ENCODE measurements around the gene SRPK3. TPM values are rescaled to one million over a fixed set of nuclear protein-coding genes. Genes with fewer than 3 reads are reported as not detected.

The SRPK3 gene
- polyA plus RNA-seq, 1 donor (not counting 4 experiments of a cell fraction or from before 2014, with no cell fraction given): 0.10 TPM

DNA sequence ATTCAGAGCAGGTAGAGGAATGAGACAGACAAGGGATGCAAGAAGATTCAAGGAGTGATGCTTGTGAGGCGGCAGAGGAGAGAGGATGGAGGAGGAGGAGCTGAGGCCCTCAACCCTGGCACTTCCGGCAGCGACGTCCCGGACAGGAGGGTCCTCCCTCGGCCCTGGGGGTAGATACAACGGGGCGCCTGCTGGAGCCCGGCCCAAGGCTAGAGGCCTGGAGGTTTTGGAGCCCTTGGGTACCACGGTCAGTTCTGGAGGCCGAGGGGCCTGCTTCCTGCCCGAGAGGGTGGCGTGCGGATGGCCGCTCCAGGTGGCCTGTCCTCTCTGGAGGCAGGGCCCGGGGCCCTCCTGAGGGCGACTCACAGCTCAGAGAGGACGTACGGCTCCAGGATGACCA, 27.1 kb downstream of the SRPK3 start:
- Histone ChIP-seq H3K27ac (ENCODE audit: control insufficient read depth, insufficient read depth, low read length) (no peak overlapping the region), H2AFZ (ENCODE audit: control insufficient read depth, low read length) (no peak overlapping the region), H4K20me1 (ENCODE audit: control insufficient read depth, extremely low read depth, insufficient read depth, low read length) (no peaks in the 10 kb centered on the region), H3K4me3 (ENCODE audit: control insufficient read depth in 2 of 3, extremely low read depth in 1 of 3, insufficient read depth in 2 of 3, low read depth in 1 of 3, low read length in 3 of 3) (no peak overlapping the region), H3K9me3 (ENCODE audit: control insufficient read depth, low read depth, low read length) (no peaks in the 10 kb centered on the region), H3K4me2 (ENCODE audit: control insufficient read depth, extremely low read depth, insufficient read depth, low read depth, low read length) (no peak overlapping the region), H3K9me1 (ENCODE audit: control insufficient read depth, extremely low read depth, insufficient read depth, low read length) (no peaks in the 10 kb centered on the region), H3K36me3 (ENCODE audit: control insufficient read depth in 2 of 2, extremely low read depth in 1 of 2, insufficient read depth in 2 of 2, low read length in 2 of 2) (no peaks in the 10 kb centered on the region), H3K27me3 (ENCODE audit: control insufficient read depth, extremely low read depth, insufficient read depth, low read length) (no peaks in the 10 kb centered on the region), H3K79me2 (ENCODE audit: control insufficient read depth, insufficient read depth, low read length) (no peaks in the 10 kb centered on the region), H3K4me1 (ENCODE audit: control insufficient read depth, extremely low read depth, insufficient read depth, low read length) (no peaks in the 10 kb centered on the region), H3K9ac (ENCODE audit: control insufficient read depth, extremely low read depth, insufficient read depth, low read length) (no peak overlapping the region)
- TF ChIP-seq, protein P1, sequence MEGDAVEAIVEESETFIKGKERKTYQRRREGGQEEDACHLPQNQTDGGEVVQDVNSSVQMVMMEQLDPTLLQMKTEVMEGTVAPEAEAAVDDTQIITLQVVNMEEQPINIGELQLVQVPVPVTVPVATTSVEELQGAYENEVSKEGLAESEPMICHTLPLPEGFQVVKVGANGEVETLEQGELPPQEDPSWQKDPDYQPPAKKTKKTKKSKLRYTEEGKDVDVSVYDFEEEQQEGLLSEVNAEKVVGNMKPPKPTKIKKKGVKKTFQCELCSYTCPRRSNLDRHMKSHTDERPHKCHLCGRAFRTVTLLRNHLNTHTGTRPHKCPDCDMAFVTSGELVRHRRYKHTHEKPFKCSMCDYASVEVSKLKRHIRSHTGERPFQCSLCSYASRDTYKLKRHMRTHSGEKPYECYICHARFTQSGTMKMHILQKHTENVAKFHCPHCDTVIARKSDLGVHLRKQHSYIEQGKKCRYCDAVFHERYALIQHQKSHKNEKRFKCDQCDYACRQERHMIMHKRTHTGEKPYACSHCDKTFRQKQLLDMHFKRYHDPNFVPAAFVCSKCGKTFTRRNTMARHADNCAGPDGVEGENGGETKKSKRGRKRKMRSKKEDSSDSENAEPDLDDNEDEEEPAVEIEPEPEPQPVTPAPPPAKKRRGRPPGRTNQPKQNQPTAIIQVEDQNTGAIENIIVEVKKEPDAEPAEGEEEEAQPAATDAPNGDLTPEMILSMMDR (optimal IDR thresholded peaks at IDR 0.05 in 1 of 3, IDR thresholded peaks at IDR 0.05 in 1 of 3, conservative IDR thresholded peaks at IDR 0.05 in 1 of 3; ENCODE audit: extremely low read depth in 1 of 3, insufficient read depth in 2 of 3, low read length in 3 of 3): no peak
- TF ChIP-seq EZH2 (IDR thresholded peaks at IDR 0.05; ENCODE audit: low read length): no peak
- FAIRE-seq: no peak
- dilution Hi-C loops (cut with MboI; ENCODE audit: extremely low pct_ligation_motif_present, low sequenced_read_pairs): no loop called here
- no peak for DNase-seq (ENCODE audit: low read depth, low spot score)

DNA sequence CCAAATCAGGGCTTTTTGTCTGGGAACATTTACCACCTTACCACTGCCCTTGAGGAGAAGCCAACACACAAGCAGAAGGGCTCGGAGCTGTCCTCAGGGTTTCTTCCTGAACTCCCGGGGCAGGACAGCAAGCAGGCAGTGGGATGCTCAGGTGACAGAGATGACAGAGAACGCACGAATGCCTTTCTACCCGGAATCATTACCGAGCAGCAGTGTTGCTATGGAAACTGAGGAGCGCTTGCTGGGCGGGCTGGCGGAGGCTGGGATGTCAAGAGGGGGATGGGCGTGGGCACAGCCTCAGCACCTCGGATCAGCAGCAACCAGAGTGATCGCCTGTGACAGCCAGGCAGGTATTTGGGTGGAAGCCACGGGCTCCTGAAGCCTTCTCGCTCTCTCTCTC, 31.4 kb downstream of the SRPK3 start:
- Histone ChIP-seq H3K9me3 (ENCODE audit: control insufficient read depth, low read depth, low read length) (no peaks in the 10 kb centered on the region), H3K4me1 (ENCODE audit: control insufficient read depth, extremely low read depth, insufficient read depth, low read length) (no peaks in the 10 kb centered on the region)
- FAIRE-seq: no peak

More for the DNA sequence above, 31.4 kb downstream of the SRPK3 start:
- TF ChIP-seq, protein P1 (optimal IDR thresholded peaks at IDR 0.05 in 1 of 3, IDR thresholded peaks at IDR 0.05 in 1 of 3, conservative IDR thresholded peaks at IDR 0.05 in 1 of 3; ENCODE audit: extremely low read depth in 1 of 3, insufficient read depth in 2 of 3, low read length in 3 of 3): no peak
- no peak for TF ChIP-seq EZH2 (IDR thresholded peaks at IDR 0.05; ENCODE audit: low read length)
- Histone ChIP-seq H3K36me3 (ENCODE audit: control insufficient read depth in 2 of 2, extremely low read depth in 1 of 2, insufficient read depth in 2 of 2, low read length in 2 of 2) (no peaks in the 10 kb centered on the region), H3K9ac (ENCODE audit: control insufficient read depth, extremely low read depth, insufficient read depth, low read length) (no peak overlapping the region), H3K27me3 (ENCODE audit: control insufficient read depth, extremely low read depth, insufficient read depth, low read length) (peaks cover 3% of the 10 kb centered on the region), H2AFZ (ENCODE audit: control insufficient read depth, low read length) (no peak overlapping the region), H3K4me3 (ENCODE audit: control insufficient read depth in 2 of 3, extremely low read depth in 1 of 3, insufficient read depth in 2 of 3, low read depth in 1 of 3, low read length in 3 of 3) (no peak overlapping the region), H3K27ac (ENCODE audit: control insufficient read depth, insufficient read depth, low read length) (no peak overlapping the region), H4K20me1 (ENCODE audit: control insufficient read depth, extremely low read depth, insufficient read depth, low read length) (no peaks in the 10 kb centered on the region), H3K9me1 (ENCODE audit: control insufficient read depth, extremely low read depth, insufficient read depth, low read length) (no peaks in the 10 kb centered on the region), H3K4me2 (ENCODE audit: control insufficient read depth, extremely low read depth, insufficient read depth, low read depth, low read length) (no peak overlapping the region), H3K79me2 (ENCODE audit: control insufficient read depth, insufficient read depth, low read length) (no peaks in the 10 kb centered on the region)
- no peak for DNase-seq (ENCODE audit: low read depth, low spot score)
- dilution Hi-C loops (cut with MboI; ENCODE audit: extremely low pct_ligation_motif_present, low sequenced_read_pairs): no loop called here

Data from keratinocyte (primary cell).